ENCODE data around the gene HMGCS1. TPM values are rescaled to one million over a fixed set of nuclear protein-coding genes. Genes with fewer than 3 reads are reported as not detected.

The HMGCS1 gene
- total and polyA plus RNA-seq, 2 experiments from 2014 or later, result 84.1 to 105 TPM

DNA sequence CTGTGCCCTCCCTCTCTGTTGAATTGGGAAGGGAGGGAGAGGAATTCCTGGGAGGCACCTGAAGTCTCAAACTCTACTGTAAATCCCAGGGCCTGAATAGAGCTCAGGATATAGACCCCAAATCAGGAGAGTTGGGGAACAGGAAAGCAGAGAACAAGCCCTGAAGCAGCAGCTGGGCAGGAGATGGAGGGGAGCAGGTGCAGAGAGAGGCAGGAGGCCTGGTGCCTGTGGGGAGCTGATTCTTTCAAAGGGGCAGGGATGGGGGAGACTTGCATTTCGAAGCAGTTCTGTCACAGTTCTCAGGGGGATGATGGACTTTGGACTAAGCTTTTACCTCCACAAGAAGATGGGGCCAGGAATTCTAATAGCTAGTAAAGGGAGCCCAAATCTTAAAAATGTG lies 71.0 kb downstream of the HMGCS1 start:
- DNase-seq (ENCODE audit: low read depth in 1 of 2, low spot score in 1 of 2), result no peak
- Histone ChIP-seq H3K36me3 (no peaks in the 10 kb centered on the region), H3K4me1 (ENCODE audit: low read depth) (no peaks in the 10 kb centered on the region), H3K27me3 (peaks cover 3% of the 10 kb centered on the region), H3K9me3 (ENCODE audit: low read depth) (no peaks in the 10 kb centered on the region), H3K27ac (no peak overlapping the region), H3K4me3 (no peak overlapping the region)
- TF ChIP-seq, protein P1, sequence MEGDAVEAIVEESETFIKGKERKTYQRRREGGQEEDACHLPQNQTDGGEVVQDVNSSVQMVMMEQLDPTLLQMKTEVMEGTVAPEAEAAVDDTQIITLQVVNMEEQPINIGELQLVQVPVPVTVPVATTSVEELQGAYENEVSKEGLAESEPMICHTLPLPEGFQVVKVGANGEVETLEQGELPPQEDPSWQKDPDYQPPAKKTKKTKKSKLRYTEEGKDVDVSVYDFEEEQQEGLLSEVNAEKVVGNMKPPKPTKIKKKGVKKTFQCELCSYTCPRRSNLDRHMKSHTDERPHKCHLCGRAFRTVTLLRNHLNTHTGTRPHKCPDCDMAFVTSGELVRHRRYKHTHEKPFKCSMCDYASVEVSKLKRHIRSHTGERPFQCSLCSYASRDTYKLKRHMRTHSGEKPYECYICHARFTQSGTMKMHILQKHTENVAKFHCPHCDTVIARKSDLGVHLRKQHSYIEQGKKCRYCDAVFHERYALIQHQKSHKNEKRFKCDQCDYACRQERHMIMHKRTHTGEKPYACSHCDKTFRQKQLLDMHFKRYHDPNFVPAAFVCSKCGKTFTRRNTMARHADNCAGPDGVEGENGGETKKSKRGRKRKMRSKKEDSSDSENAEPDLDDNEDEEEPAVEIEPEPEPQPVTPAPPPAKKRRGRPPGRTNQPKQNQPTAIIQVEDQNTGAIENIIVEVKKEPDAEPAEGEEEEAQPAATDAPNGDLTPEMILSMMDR (IDR thresholded peaks at IDR 0.05; ENCODE audit: low read depth, low read length), result no peak

Other genes starting within 250 kb of the HMGCS1 start
- gene ZNF131, start 192.5 kb downstream of the HMGCS1 start, total RNA-seq, result 23.7 and 42.2 TPM in 2 replicates
- gene ZNF131, start 192.5 kb downstream of the HMGCS1 start, polyA plus RNA-seq, result 32.2 and 38.5 TPM in 2 replicates
- 0.74 and 0.98 TPM in 2 replicates for gene NIM1K, start 121.2 kb downstream of the HMGCS1 start, total RNA-seq
- 0.27 and 1.9 TPM in 2 replicates for gene NIM1K, start 121.2 kb downstream of the HMGCS1 start, polyA plus RNA-seq
- 0.07 TPM in 1 of 2 replicates, not detected in the other for gene CCL28, start 99.0 kb upstream of the HMGCS1 start, total RNA-seq
- 0.64 TPM in 1 of 2 replicates, not detected in the other for gene CCL28, start 99.0 kb upstream of the HMGCS1 start, polyA plus RNA-seq
- 3.1 TPM in 2 replicates for gene TMEM267, start 170.5 kb upstream of the HMGCS1 start, total RNA-seq
- gene TMEM267, start 170.5 kb upstream of the HMGCS1 start, polyA plus RNA-seq, result 8.8 and 8.9 TPM in 2 replicates
- gene C5orf34, start 201.7 kb upstream of the HMGCS1 start, total RNA-seq, result 1.0 and 3.7 TPM in 2 replicates
- 5.2 and 9.7 TPM in 2 replicates for gene C5orf34, start 201.7 kb upstream of the HMGCS1 start, polyA plus RNA-seq
- gene PAIP1, start 243.7 kb upstream of the HMGCS1 start, total RNA-seq, result 140 and 151 TPM in 2 replicates
- 298 and 341 TPM in 2 replicates for gene PAIP1, start 243.7 kb upstream of the HMGCS1 start, polyA plus RNA-seq

Data from cardiac muscle cell (in vitro differentiated cells and primary cell).